Measurements from ENCODE around the gene HORMAD2. TPM values are rescaled to one million over a fixed set of nuclear protein-coding genes. Genes with fewer than 3 reads are reported as not detected.

HORMAD2 gene
- total RNA-seq, 1 experiment from 2014 or later = not detected

DNA sequence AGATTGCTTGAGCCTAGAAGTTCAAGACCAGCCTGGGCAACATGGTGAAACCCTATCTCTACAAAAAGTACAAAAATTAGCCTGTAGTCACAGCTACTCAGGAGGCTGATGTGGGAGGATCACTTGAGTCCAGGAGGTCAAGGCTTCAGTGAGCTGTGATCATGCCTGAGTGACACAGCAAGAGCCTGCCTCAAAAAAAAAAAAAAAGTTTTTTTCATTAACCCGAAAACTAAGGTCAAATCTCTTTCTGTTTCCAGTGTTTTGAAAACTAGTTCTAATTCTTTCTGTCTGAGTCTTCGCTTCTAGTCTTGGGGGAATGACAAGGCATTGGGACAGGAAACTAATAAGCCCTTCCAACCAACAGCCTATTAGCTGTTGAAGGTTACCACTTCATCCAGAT, 108.6 kb downstream of the HORMAD2 start:
- no TSS peak for BruUV-seq (replicated peaks)
- H3K9me3 Mint-ChIP-seq (ENCODE audit: low read depth, unreplicated experiment) = peaks cover 13% of the 10 kb centered on the region
- TF ChIP-seq, protein P1, sequence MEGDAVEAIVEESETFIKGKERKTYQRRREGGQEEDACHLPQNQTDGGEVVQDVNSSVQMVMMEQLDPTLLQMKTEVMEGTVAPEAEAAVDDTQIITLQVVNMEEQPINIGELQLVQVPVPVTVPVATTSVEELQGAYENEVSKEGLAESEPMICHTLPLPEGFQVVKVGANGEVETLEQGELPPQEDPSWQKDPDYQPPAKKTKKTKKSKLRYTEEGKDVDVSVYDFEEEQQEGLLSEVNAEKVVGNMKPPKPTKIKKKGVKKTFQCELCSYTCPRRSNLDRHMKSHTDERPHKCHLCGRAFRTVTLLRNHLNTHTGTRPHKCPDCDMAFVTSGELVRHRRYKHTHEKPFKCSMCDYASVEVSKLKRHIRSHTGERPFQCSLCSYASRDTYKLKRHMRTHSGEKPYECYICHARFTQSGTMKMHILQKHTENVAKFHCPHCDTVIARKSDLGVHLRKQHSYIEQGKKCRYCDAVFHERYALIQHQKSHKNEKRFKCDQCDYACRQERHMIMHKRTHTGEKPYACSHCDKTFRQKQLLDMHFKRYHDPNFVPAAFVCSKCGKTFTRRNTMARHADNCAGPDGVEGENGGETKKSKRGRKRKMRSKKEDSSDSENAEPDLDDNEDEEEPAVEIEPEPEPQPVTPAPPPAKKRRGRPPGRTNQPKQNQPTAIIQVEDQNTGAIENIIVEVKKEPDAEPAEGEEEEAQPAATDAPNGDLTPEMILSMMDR (IDR thresholded peaks at IDR 0.05; ENCODE audit: unreplicated experiment) = no peak
- peaks cover 45% of the 10 kb centered on the region for H3K4me1 Mint-ChIP-seq (ENCODE audit: low read depth, unreplicated experiment)
- CTCF ChIA-PET = interaction anchor here (0.6 to 0.8 kb wide), 3 partner anchors 119 to 789 kb away, joined by 3 to 14 read pairs (median 6); no protein-coding TSS in a partner anchor
- H3K36me3 Mint-ChIP-seq (ENCODE audit: insufficient read depth, unreplicated experiment) = peaks cover 7% of the 10 kb centered on the region
- DNase-seq = no peak
- intact Hi-C loops (cut with micrococcal nuclease; ENCODE audit: unreplicated experiment) = no loop called here
- no peak overlapping the region for H3K4me3 Mint-ChIP-seq (ENCODE audit: low read depth, unreplicated experiment)
- peak overlapping the region; percentile 79 for H3K27ac Mint-ChIP-seq (ENCODE audit: unreplicated experiment)
- no peaks in the 10 kb centered on the region for H3K27me3 Mint-ChIP-seq (ENCODE audit: unreplicated experiment)

DNA sequence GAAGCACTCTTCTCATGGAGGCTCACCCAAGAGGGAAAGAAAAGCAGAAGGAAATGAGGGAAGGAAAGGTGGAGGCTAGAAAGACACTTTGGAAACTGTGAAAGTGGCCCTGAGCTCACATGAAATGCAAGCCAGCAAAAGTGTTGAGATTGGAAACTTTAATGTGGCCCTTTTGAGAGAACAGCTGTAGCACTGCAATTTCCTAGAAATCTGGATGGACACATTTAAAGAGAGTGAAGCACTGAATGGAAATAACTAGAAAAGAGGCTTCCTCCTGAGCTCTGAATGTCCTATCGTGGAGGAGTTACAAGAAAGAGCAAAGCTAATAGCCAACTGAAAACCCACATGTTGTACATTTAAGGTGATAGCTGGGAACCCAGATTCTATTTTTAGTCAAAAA, 110.3 kb downstream of the HORMAD2 start:
- Mint-ChIP-seq H3K9me3 (ENCODE audit: low read depth, unreplicated experiment) (peaks cover 13% of the 10 kb centered on the region), H3K27me3 (ENCODE audit: unreplicated experiment) (no peaks in the 10 kb centered on the region), H3K36me3 (ENCODE audit: insufficient read depth, unreplicated experiment) (peaks cover 18% of the 10 kb centered on the region), H3K4me1 (ENCODE audit: low read depth, unreplicated experiment) (peaks cover 54% of the 10 kb centered on the region), H3K4me3 (ENCODE audit: low read depth, unreplicated experiment) (no peak overlapping the region), H3K27ac (ENCODE audit: unreplicated experiment) (peak overlapping the region; percentile 79)
- DNase-seq = no peak
- intact Hi-C loops (cut with micrococcal nuclease; ENCODE audit: unreplicated experiment) = no loop called here
- CTCF ChIA-PET = no interaction called here
- BruUV-seq (replicated peaks) = no TSS peak
- TF ChIP-seq, protein P1 (IDR thresholded peaks at IDR 0.05; ENCODE audit: unreplicated experiment) = no peak

DNA sequence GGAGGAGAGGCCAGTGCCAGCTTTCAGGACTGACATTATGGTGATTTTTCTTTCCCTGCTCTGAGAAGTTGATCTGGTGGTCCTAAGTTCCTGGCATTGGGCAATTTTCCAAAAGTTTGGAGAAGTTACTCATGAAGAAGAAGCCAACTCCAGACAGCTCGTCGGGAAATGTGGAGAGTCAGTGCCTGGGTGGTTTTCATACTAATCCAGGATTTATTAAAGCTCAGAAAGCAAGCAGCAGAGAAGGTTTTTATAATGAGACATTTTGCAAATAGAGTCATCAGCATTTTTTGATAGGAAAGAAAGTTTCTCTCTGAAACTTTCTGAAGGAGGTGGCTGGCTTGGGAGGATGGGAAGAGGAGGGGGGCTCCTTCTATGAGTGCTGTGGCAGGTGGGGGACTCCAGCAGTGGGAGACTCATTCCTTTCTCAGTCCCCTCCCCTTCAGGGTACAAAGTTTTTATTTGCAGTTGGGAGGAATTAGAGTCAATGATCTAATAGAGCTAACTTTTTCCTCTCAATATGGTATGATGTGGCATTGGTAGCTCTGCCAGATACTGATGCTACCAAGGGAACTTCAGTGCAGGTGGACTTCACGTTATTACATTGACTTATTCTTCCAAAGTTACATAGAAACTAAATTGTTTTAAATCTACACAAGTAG, 110.9 kb downstream of the HORMAD2 start:
- peaks cover 58% of the 10 kb centered on the region for H3K4me1 Mint-ChIP-seq (ENCODE audit: low read depth, unreplicated experiment)
- peak overlapping the region; percentile 79 for H3K27ac Mint-ChIP-seq (ENCODE audit: unreplicated experiment)
- no peaks in the 10 kb centered on the region for H3K27me3 Mint-ChIP-seq (ENCODE audit: unreplicated experiment)
- H3K36me3 Mint-ChIP-seq (ENCODE audit: insufficient read depth, unreplicated experiment) = peaks cover 24% of the 10 kb centered on the region
- TF ChIP-seq, protein P1 (IDR thresholded peaks at IDR 0.05; ENCODE audit: unreplicated experiment) = no peak
- peaks cover 13% of the 10 kb centered on the region for H3K9me3 Mint-ChIP-seq (ENCODE audit: low read depth, unreplicated experiment)
- no peak for DNase-seq
- H3K4me3 Mint-ChIP-seq (ENCODE audit: low read depth, unreplicated experiment) = no peak overlapping the region
- BruUV-seq (replicated peaks) = no TSS peak
- CTCF ChIA-PET = no interaction called here
- intact Hi-C loops (cut with micrococcal nuclease; ENCODE audit: unreplicated experiment) = no loop called here

DNA sequence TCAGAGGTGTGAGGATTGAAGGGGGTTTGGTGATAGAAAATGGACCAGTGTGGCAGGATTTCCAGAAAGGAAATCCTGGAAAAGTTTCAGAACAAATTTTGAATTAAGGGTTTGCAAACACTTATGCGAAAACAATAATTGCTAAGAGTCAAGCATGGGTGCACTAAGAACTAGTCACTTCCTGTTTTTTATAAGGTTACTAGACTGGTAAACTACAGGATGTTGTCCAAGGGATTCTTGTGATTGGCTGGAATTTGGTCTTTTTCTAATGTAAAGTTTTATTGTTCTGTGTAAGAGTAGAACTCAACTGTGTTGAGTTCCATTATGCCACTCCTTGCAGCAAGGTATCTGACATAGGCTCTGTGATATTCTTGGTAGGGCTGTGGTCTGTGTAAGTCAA, 112.2 kb downstream of the HORMAD2 start:
- Mint-ChIP-seq H3K27me3 (ENCODE audit: unreplicated experiment) (no peaks in the 10 kb centered on the region), H3K4me3 (ENCODE audit: low read depth, unreplicated experiment) (no peak overlapping the region), H3K36me3 (ENCODE audit: insufficient read depth, unreplicated experiment) (peaks cover 36% of the 10 kb centered on the region), H3K27ac (ENCODE audit: unreplicated experiment) (peak overlapping the region; percentile 98), H3K4me1 (ENCODE audit: low read depth, unreplicated experiment) (peaks cover 58% of the 10 kb centered on the region), H3K9me3 (ENCODE audit: low read depth, unreplicated experiment) (peaks cover 13% of the 10 kb centered on the region)
- CTCF ChIA-PET = no interaction called here
- BruUV-seq (replicated peaks) = no TSS peak
- intact Hi-C loops (cut with micrococcal nuclease; ENCODE audit: unreplicated experiment) = no loop called here
- DNase-seq = no peak
- TF ChIP-seq, protein P1 (IDR thresholded peaks at IDR 0.05; ENCODE audit: unreplicated experiment) = no peak

Measured in Calu3 (cell line).